K562 (cell line): ENCODE results near the gene MRPL32. TPM values are rescaled to one million over a fixed set of nuclear protein-coding genes. Genes with fewer than 3 reads are reported as not detected.

ENCODE experiments used
- ATAC-seq: fragments of 200-7000 bp; cut with Tn5 transposase; 3 replicates; pipeline ENCODE4 v1.9.1; 2020; ENCODE audit warnings: moderate library complexity
- BruUV-seq: library from RNA; stranded (reverse); fragments of 400-500 nt; replicated peaks from 2 replicates; lab custom pipeline; 2021; lab: Mats Ljungman, UMichigan
- CTCF ChIA-PET: fragments of 300-600 bp; formaldehyde crosslinking; extraction: SDS; loops from one replicate; lab custom pipeline; 2021; ENCODE audit warnings: low intra/inter-chr PET ratio; lab: Yijun Ruan, JAX
- POLR2A ChIA-PET: fragments of 300-600, 350-650 bp; sonication (Branson Sonifier 250); formaldehyde crosslinking; extraction: SDS; loops from one replicate; lab custom pipeline; 2021; ENCODE audit warnings: antibody characterized with exemption, inconsistent platforms; lab: Yijun Ruan, JAX
- DNase-seq, 4 experiments: peaks; one replicate each; pipeline versions ENCODE4 v3.0.0 to v3.0.0-alpha.2; 2011 to 2018; ENCODE audit warnings: low spot score in 3 of 4, mixed read lengths in 3 of 4; ENCODE audit errors: extremely low read depth in 1 of 4
- FAIRE-seq: peaks from 2 replicates; lab custom pipeline; 2011; peaks lifted over from hg19 to GRCh38; lab: Jason Lieb, UNC
- H2AFZ ChIP-seq: 2 replicates; pipeline ENCODE4 v1.6.0; 2011; ENCODE audit warnings: low read depth, low read length, control low read depth, inconsistent platforms
- H3K27ac ChIP-seq: fragments of 200-600 bp; 3 replicates; pipeline ENCODE4 v1.8.0; 2011; ENCODE audit warnings: low read depth, mild to moderate bottlenecking, control low read depth, inconsistent platforms, low read length, moderate library complexity, mixed read lengths; ENCODE audit errors: extremely low read depth
- H3K27me3 ChIP-seq, 2 experiments: fragments of 300-600 bp in 1 of 2; 2 replicates in 1 of 2; 3 replicates in 1 of 2; pipeline versions ENCODE4 v1.6.0 to v1.8.0; 2011; ENCODE audit warnings: inconsistent platforms in 2 of 2, low read length in 2 of 2, mild to moderate bottlenecking in 1 of 2, mixed read lengths in 1 of 2, moderate library complexity in 1 of 2; ENCODE audit not compliant: control insufficient read depth in 2 of 2, insufficient read depth in 2 of 2
- H3K36me3 ChIP-seq: fragments of 300-600 bp; 3 replicates; pipeline ENCODE4 v1.8.0; 2011; ENCODE audit warnings: mild to moderate bottlenecking, low read length, inconsistent platforms; ENCODE audit not compliant: control insufficient read depth, insufficient read depth
- H3K4me1 ChIP-seq, 2 experiments: fragments of 200-600 bp in 1 of 2; replicated peaks in 1 of 2; 2 replicates in 1 of 2; 3 replicates in 1 of 2; pipeline versions ENCODE4 v1.5.1 to v1.8.0; 2011; ENCODE audit warnings: inconsistent platforms in 2 of 2, low read length in 2 of 2, mild to moderate bottlenecking in 1 of 2, mixed read lengths in 1 of 2, moderate library complexity in 1 of 2; ENCODE audit not compliant: control insufficient read depth in 2 of 2, insufficient read depth in 2 of 2
- H3K4me2 ChIP-seq: 2 replicates; pipeline ENCODE4 v1.6.1; 2011; ENCODE audit warnings: low read length, control low read depth, inconsistent platforms, mixed read lengths; ENCODE audit not compliant: insufficient read depth
- H3K4me3 ChIP-seq: fragments of 200-600 bp; sonication (generic), shearing (Covaris generic); 2 replicates; pipeline ENCODE4 v1.5.1; 2016; ENCODE audit warnings: control low read depth, inconsistent platforms
- H3K79me2 ChIP-seq: fragments of 200-600 bp; 3 replicates; pipeline ENCODE4 v1.8.0; 2011; ENCODE audit warnings: low read length, inconsistent platforms; ENCODE audit not compliant: control insufficient read depth, insufficient read depth
- H3K9ac ChIP-seq, 2 experiments: 2 replicates each; pipeline versions ENCODE4 v1.6.0 to v1.6.1; 2011; ENCODE audit warnings: low read depth in 2 of 2, low read length in 2 of 2, control low read depth in 1 of 2, inconsistent platforms in 1 of 2, mild to moderate bottlenecking in 1 of 2, mixed read lengths in 1 of 2; ENCODE audit not compliant: insufficient read depth in 1 of 2
- H3K9me1 ChIP-seq: one replicate; pipeline ENCODE4 v1.6.0; 2011; ENCODE audit warnings: inconsistent platforms, mild to moderate bottlenecking, low read length, moderate library complexity; ENCODE audit not compliant: control insufficient read depth, insufficient read depth
- H3K9me3 ChIP-seq: replicated peaks from 2 replicates; pipeline ENCODE4 v1.5.1; 2011; ENCODE audit warnings: low read depth, low read length, inconsistent platforms; ENCODE audit not compliant: control insufficient read depth, insufficient read depth
- H4K20me1 ChIP-seq: replicated peaks from 2 replicates; pipeline ENCODE4 v1.6.1; 2011; ENCODE audit warnings: low read length, inconsistent platforms, mixed read lengths; ENCODE audit not compliant: control insufficient read depth, insufficient read depth
- BACH1 ChIP-seq: fragments of 200-800 bp; sonication (Bioruptor generic); IDR thresholded peaks from 2 replicates; pipeline ENCODE4 v1.6.1; 2016; ENCODE audit warnings: missing genetic modification characterization, missing compliant biosample characterization
- CHD7 ChIP-seq: fragments of 200-600 bp; sonication (generic); IDR thresholded peaks from one replicate; pipeline ENCODE4 v1.6.1; 2012; ENCODE audit warnings: mild to moderate bottlenecking, low read depth, low read length, inconsistent platforms
- CREB5 ChIP-seq: fragments of 250-450 bp; sonication (Bioruptor Pico); IDR thresholded peaks from 2 replicates; pipeline ENCODE4 v1.5.0; 2020; ENCODE audit warnings: mild to moderate bottlenecking
- GABPB1 ChIP-seq: sonication (generic); formaldehyde crosslinking; IDR thresholded peaks from 2 replicates; pipeline ENCODE4 v1.8.0; 2022; ENCODE audit warnings: mild to moderate bottlenecking, missing genetic modification reagents
- NCOA1 ChIP-seq: fragments of 450-650 bp; IDR thresholded peaks from 2 replicates; pipeline ENCODE4 v1.6.1; 2016; ENCODE audit warnings: low read depth
- ZNF445 ChIP-seq: fragments of 250-450 bp; sonication (Bioruptor Pico); IDR thresholded peaks from 2 replicates; pipeline ENCODE4 v1.4.0; 2020; ENCODE audit warnings: low read depth, mild to moderate bottlenecking, moderate library complexity
- ZNF695 ChIP-seq: fragments of 450-650 bp; formaldehyde crosslinking; IDR thresholded peaks from 2 replicates; pipeline ENCODE4 v1.4.0; 2020; ENCODE audit warnings: mild to moderate bottlenecking, moderate library complexity
- ZSCAN32 ChIP-seq: fragments of 450-650 bp; formaldehyde crosslinking; IDR thresholded peaks from 2 replicates; pipeline ENCODE4 v1.4.0; 2020; ENCODE audit warnings: mild to moderate bottlenecking, moderate library complexity
- WGBS: fragments of 100-300 bp; shearing (Covaris generic); methylation state at CpG from one replicate; pipeline ENCODE4 v1.1.6; 2016; ENCODE audit warnings: low coverage, mixed read lengths; ENCODE audit not compliant: insufficient coverage; ENCODE audit errors: missing lambda C conversion rate; 5-methylcytosine and 5-hydroxymethylcytosine counted together
- in situ Hi-C: fragments of 300-500 bp; cut with MboI; formaldehyde crosslinking; loops from 4 replicates; pipeline ENCODE4 v1.15.0; 2018; ENCODE audit warnings: inconsistent platforms, mixed read lengths
- intact Hi-C: fragments of 100-400 bp; cut with micrococcal nuclease; formaldehyde crosslinking; loops from 2 replicates; pipeline ENCODE4 v1.14.2; 2022
- polyA plus RNA-seq, 8 experiments: library from polyadenylated mRNA; depleted of rRNA in 4 of 8; stranded (reverse) in 5 of 8; unstranded in 3 of 8; fragments of >200 nt; fragmentation: Nextera tagmentation in 2 of 8; fragmentation: Illumina TruSeq in 1 of 8; extraction: Ambion mirVana in 2 of 8; extraction: Trizol in 1 of 8; gene quantifications; 2 replicates each; pipeline versions ENCODE4 v1.2.1 to v1.2.3, GENCODE V29; 2011 to 2014; ENCODE audit warnings: inconsistent platforms in 1 of 8, missing spikeins in 1 of 8
- total RNA-seq, 7 experiments: library from RNA; depleted of rRNA in 6 of 7; stranded (reverse); fragments of >200 nt in 6 of 7; fragmentation: Illumina TruSeq in 2 of 7; extraction: Trizol in 2 of 7; gene quantifications; 2 replicates each; pipeline versions ENCODE4 v1.2.1 to v1.2.3, GENCODE V29; 2011 to 2021; ENCODE audit warnings: low replicate concordance in 1 of 7

The MRPL32 gene
- total and polyA plus RNA-seq, 9 of the 15 experiments (the other 6 are each of a cell fraction or from before 2014, with no cell fraction given): 75.5 to 351 (median 138) TPM

GRCh38 chr7:42902331-42902730 lies 29.8 kb upstream of the MRPL32 start:
- H3K27me3 ChIP-seq: peaks cover 0 to 16% of the 10 kb centered on the region in 2 experiments; a peak in 3 of 5 replicates
- no peak for ATAC-seq
- no peaks in the 10 kb centered on the region for H3K4me1 ChIP-seq
- H3K27ac ChIP-seq: no peak overlapping the region
- H3K4me3 ChIP-seq: no peak overlapping the region
- no peak overlapping the region for H2AFZ ChIP-seq
- no peaks in the 10 kb centered on the region for H3K9me3 ChIP-seq
- ChIA-PET POLR2A (no interaction called here), CTCF (no interaction called here)
- no peak for DNase-seq
- 11% methylated on average over 3 of the region's 3 CpGs for WGBS
- no peaks in the 10 kb centered on the region for H3K9me1 ChIP-seq
- BruUV-seq: no TSS peak
- no peaks in the 10 kb centered on the region for H3K79me2 ChIP-seq
- no peak for FAIRE-seq
- intact Hi-C loops: no loop called here
- in situ Hi-C loops: no loop called here
- H4K20me1 ChIP-seq: no peaks in the 10 kb centered on the region
- no peak overlapping the region for H3K4me2 ChIP-seq
- H3K9ac ChIP-seq: no peak overlapping the region
- no peaks in the 10 kb centered on the region for H3K36me3 ChIP-seq
- TF ChIP-seq NCOA1: no peak
- no peak for TF ChIP-seq ZSCAN32
- no peak for TF ChIP-seq CREB5 (CRISPR knock-in tag)
- no peak for TF ChIP-seq GABPB1 (CRISPR knock-in tag)
- TF ChIP-seq CHD7: no peak
- TF ChIP-seq BACH1 (tag): no peak
- TF ChIP-seq ZNF695: no peak
- TF ChIP-seq ZNF445 (CRISPR knock-in tag): no peak
